ENCODE measurements around the gene ILDR2.

- TF ChIP-seq CTCF (IDR thresholded peaks at IDR 0.05 in 8 of 11, conservative IDR thresholded peaks at IDR 0.05 in 3 of 11) (no peak), POLR2A (IDR thresholded peaks at IDR 0.05) (no peak)
Observed at GRCh38 chr1:166937962-166938361, 37.4 kb downstream of the ILDR2 start.
